GM10847 (cell line): Measurements from ENCODE around the gene WBP2NL.

Experiments
- POLR2A ChIP-seq: IDR thresholded peaks from 2 replicates; pipeline ENCODE4 v1.6.1; 2011; ENCODE audit not compliant: insufficient read length; ENCODE audit errors: extremely low read depth

Gene WBP2NL

DNA sequence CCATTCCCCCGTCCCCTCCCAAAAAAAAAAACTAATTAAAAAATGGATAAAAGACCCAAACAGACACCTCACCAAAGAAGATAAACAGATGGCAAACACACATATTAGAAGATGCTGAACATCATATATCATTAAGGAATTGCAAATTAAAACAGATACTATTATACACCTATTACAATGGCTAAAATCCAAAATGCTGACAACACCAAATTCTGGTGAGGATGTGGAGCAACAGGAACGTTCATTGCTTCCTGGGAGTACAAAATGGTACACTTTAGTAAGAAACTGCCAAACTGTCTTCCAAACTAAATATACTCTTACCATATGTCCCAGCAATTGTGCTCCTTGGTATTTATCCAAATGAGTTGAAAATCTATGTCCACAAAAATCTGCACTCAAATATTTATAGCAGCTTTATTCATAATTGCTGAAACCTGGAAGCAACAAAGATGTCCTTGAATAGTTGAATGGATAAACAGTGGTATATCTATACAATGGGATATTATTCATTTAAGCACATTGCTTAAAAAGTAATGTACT lies 52.1 kb downstream of the WBP2NL start:
- TF ChIP-seq POLR2A, result no peak

DNA sequence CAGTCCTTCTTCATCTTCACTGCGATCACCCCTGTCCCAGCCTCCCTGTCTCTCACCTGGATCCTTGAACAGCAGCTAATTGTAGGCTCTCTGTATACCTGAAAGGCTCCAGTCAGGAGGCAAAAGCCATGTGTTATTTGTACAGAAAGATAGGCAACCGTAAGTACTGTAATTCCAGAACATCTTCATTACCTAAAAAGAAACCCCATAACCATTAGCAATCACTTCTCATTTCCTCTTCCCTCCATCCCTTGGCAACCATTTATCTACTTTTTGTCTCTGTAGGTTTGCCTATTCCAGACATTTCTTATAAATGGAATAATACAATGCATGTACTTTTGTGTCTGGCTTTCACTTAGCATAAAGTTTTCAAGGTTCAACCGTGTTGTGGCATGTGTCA lies 54.2 kb downstream of the WBP2NL start:
- no peak for TF ChIP-seq POLR2A

DNA sequence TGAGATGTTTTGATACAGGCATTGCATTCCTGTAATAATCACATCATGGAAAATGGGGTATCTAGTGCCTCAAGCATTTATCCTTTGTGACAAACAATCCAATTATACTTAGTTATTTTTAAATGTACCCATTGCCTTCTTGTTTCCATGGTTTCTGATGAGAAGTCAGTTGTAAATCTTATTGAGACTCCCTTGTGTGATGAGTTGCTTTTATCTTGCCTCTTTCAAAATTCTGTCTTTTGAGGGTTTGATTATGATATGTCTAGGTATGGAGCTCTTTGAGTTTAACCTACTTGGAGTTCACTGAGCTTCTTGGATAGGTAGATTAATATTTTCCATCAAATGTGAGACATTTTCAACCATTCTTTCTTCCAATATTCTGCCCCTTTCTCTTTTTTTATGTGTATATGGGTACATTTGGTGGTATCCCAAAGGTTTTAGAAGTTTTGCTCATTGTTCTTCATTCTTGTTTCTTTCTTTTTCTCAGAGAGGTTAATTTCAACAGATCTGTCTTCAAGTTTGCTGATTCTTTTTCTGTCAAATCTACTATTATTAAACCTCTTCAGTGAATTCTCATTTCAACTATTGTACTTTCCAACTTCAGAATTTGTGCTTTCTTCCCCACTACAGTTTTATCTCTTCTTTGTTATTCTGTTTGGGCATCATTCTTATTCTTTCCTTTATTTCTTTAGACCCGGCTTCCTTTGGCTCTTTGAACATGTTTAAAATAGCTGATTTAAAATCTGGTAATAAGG lies 58.3 kb downstream of the WBP2NL start:
- TF ChIP-seq POLR2A, result no peak

DNA sequence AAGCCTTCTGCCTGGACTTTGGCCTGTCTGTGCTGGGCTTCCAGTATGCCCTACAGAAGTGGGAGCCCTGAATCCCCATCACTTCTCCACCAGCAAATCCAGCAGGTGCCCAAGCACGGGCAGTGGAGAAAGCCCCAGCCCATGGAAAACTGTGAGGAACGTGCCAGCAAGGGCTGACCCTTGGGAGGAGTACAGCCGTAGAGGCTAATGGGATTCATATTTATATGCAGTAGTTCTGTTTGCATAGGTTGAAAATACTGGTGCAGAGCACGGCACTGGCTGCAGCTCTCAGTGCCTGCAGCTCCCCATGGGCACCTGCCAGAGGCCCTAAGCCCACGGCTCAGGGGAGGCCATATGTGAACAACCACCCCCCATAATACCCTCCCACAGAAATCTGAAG lies 61.9 kb downstream of the WBP2NL start:
- TF ChIP-seq POLR2A, result no peak

DNA sequence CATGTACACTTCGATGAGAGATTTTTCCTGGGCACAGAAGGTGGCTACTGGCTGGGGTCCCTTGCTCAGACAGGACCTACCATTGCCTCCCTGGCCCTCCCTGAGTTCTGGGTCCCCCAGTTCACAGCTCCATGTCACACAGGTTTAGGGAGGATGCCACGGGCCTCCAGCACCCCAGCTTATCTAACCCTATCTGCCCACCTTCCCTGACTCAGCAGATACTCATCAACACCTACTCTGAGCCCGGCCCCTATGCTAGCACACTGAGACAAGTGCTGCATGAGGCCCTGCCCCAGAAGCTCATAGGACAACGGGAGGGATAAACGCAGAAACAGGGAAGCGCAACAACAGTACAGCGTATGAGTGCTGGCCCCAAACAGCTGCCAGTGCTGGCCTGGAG lies 62.5 kb downstream of the WBP2NL start:
- no peak for TF ChIP-seq POLR2A

DNA sequence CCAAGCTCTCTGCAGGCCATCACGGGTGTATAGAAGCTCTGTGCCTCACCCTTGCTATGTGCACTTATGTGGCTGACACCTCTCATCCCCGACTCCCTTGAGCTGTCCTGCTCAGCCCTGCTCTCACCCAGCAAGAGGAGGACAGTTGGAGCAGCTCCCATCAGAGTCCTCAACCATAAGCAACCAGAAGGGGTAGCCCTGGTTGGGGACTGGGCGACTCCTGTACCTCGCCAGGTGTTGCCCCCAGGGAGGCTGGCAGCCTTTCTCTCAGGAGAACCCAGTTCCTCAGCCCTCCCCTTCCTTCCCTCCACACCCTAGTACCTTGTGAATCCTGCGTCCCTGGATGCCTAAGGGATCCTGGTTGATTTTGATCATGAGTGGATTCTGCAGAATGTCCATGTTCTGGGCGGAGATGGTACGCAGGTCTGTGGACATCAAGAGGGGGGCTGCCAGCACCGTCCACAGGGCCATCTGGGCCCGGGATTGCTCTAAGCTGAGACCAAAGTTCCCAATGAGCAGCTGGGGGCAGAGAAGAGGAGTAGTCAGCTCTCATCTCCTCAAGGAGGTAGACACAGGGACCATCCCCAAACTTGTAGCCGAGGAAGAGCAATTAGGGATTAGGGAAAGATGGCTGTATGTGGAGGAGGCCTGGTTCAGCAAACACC lies 64.0 kb downstream of the WBP2NL start:
- TF ChIP-seq POLR2A, result no peak

DNA sequence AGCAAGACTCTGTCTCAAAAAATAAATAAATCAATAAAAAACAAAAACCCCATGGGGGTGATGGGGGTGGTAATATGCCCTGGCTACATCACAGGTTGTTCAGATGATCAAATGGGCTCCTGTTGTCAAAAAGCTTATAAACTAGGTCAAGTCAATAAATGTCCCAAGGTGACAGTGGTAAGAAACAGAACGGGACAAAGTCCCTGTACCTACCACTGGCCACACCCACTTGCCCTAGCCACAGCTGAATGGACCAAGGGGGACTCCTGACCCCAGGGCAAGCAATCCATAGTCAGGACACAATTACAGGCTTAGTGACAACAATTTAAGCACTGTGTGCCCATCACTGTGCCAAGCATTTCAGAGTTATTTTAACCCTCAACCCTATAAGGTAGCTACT lies 66.0 kb downstream of the WBP2NL start:
- TF ChIP-seq POLR2A, result no peak

DNA sequence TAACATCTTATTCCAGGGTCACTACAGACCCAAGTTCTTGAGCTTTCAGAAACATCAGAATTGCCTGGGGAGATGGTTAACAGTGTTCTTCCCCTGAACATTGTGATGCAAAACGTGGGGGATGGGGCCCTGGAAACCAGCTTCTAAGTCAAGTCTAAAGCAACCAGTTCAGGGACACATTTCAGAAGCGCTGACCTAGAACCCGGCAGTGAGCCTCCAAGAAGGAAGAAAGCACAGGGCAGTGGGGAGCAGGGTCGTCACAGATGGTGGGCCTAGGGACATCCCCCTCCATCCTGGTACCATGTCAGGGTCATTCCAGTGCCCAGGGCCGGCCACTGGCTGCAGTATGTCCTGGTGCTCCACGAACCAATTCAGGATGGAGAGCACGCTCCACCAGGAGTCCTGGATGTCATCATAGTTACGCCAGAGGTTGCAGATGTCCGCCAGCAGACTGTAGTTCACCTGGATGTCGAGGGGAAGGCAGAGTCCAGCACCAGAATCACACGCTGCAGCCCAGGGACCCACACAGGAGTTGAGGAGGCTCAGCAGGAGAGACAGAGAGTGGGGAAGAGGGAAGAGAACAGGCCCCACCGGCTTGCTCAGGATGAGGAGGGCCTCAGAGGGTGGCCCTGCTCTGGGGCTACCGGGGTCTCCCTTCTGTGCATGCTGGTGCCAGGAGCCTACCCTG lies 67.0 kb downstream of the WBP2NL start:
- no peak for TF ChIP-seq POLR2A

DNA sequence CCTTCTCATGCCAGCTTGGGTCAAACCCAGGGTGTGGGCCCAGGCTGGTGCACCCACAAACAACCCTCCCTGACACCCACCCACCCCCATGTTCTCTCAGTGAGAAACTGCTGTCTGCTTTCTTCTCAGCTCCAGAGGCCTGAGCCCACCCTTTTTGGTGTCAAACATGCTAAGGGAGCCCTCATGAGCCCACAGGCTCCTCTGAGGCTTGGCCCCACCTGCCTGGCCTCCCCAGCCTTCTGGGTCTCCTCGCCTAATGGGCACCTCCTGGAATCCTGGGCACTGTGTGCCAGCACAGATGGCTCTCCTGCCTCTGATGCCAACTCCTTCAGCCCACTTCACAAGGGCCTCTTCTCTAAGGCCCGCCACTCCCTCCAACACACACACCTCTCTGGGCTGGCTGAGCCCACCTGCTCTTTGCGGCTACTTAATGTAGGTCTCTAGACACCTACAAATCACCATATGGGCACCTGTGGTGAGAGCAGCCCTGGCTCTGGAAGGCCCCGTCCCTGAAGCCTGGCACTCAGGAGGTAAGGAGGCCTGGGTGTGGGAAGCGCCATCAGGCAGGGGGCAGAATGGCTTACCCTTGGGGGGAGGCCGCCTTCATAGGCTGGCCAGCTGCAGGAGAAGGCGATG lies 67.7 kb downstream of the WBP2NL start:
- TF ChIP-seq POLR2A, result no peak

DNA sequence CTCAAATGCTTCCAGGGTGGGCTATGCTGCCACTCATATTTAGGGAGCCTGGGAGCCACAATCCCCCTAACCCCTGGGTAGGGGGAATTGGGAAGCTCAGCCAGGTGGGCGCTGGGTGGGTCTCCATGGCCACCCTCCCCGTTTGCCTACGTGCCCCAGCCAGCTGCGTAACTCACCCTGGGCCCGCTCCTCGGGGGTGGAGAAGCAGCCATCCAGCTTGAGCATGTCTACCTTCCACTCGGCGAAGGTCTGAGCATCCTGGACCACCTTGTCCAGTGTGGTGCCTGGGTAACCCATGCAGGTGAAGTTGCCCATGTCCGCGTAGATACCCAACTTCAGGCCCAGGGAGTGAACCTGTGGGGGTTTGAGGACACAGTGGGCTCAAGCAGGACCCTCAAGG lies 68.3 kb downstream of the WBP2NL start:
- no peak for TF ChIP-seq POLR2A

DNA sequence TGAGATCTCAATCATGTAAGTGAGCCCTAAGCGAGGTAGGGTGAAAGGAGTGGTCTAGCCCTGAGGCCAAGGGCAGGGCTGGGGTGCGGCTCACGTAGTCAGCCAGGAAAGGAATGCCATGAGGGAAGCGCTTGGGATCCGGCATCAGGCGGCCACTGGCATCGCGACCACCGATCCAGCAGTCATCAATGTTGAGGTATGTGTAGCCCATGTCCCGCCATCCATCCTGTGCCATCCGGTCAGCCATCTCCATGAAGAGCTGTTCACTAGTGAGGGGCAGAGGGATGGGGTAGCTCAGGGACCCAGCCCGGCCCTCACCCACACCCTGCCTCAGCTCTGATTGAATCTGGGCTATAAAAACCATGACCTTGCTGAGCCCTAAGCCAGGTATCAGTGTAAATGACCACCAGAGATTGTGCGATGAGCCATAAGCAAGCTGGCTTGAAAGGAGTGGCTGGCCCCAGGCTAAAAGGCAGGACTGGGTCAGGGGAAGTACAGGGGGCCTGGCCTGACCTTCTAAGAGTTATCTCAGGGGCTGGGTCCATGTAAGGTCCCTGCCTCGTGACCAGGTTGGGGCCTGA lies 69.2 kb downstream of the WBP2NL start:
- TF ChIP-seq POLR2A, result no peak

DNA sequence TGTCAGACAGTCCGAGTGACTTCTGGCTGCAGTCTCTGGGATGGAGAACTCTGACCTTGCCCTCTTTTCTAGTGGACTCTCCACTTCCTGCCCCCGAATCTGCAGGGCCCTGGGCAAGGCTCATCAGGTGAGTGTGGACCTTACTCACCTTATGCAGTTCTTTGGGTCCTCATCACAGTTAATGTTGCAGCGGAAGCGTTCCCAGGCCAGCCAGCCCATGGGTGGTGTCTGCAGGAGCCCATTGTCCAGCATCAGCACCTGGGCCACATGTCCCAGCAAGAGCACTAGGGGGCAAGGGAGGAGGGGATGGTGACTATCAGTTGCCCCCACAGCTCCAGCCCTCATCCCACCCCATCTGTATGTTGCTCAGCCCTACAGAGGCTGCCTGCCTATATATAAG lies 69.7 kb downstream of the WBP2NL start:
- no peak for TF ChIP-seq POLR2A

DNA sequence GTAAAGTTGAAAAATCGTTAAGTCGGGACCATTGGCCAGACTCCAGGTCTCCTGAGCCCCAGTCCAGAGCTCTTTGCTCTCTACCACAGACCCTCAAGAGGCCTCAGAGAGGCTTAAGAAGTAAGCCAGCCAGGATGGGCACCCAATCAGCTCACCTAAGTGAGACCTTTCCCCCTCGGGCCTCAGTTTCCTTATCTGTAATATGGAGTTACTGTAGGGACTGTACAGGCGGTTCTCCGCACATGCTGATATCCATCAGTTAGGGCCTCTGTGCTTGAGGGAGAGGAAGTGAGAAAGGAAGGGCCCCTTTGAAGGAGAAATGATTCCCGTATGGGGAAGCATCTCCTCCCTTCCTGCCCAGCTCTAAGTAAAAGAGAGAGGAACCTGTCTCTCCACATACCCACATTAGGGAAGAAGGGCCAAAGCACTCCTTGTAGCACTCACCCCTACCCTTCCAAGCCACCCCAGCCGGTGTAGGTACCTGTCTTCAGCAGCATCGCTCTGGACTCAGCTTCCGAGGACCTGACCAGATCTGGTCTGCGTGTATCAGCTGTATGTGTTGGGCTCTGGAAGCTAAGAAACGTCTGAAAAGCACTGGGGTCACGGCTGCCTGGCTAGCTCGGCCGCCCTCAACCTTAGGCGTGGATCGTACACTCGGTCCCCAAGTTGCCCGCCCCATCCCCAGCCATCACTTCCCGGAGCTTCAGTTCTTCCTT lies 71.4 kb downstream of the WBP2NL start:
- TF ChIP-seq POLR2A, result no peak
